GM21723 (cell line): ENCODE data around the gene ERGIC1.
A peak's percentile ranks its signal among the peaks of the same experiment; 100 is the strongest.

Experiments
- ATAC-seq: cut with Tn5 transposase; IDR thresholded peaks from one replicate; pipeline ENCODE4 v1.9.1; 2021; ENCODE audit warnings: mild to moderate bottlenecking, moderate library complexity; ENCODE audit not compliant: unreplicated experiment

The ERGIC1 gene

GRCh38 chr5:172941067-172941516 is 107.0 kb downstream of the ERGIC1 start:
- ATAC-seq = no peak

GRCh38 chr5:172942556-172942955 is 108.5 kb downstream of the ERGIC1 start:
- ATAC-seq = no peak

DNA sequence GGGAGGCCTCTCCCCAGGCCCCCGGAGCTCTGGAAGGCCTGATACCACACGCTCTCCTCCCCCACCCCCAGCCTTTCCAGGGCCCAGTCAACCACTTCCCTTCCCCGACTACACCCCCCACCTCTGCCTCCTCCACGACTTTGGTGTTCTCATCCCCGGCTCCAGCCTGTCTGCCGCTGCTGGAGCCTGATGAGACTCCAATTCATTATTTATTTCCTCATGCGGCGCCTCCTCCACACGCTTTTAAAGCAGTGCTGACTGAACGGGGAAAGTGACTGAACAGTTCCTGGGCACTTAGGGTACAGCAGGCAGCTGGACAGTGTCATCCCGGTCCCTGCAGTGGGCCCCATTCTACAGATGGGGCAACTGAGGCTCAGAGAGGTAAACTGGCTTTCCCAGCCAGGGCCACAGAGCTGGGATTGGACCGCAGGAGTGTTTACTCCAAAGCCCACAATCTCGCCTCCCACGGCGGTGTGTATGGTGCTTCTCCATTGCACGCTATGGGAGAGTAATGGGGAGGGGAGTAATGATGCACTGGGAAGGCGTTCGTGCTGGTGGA is 109.3 kb downstream of the ERGIC1 start:
- no peak for ATAC-seq

DNA sequence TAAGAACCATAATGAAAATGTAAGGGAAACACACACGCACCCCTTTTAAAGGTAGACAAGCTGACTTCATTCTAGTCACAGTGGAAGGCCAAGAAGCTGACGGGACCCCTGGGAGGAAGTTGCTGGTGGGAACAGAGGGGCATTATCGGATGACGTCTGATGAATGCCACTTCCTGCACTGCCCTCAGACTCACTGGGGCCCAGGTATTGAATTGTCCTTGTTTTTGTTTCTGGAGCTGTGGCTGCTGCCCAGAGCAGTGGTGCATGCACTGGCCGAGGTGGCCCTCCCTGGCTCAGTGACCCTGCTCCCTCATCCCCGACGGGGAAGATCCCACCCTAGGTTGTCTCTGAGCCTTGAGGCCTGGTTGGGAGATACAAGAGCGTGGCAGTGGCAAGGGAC is 109.9 kb downstream of the ERGIC1 start:
- ATAC-seq = no peak

GRCh38 chr5:172944741-172945140 is 110.7 kb downstream of the ERGIC1 start:
- no peak for ATAC-seq

- ATAC-seq = no peak
Measured at GRCh38 chr5:172945151-172945550, 111.1 kb downstream of the ERGIC1 start.

- ATAC-seq = no peak
Measured at GRCh38 chr5:172946146-172946545, 112.1 kb downstream of the ERGIC1 start.

- no peak for ATAC-seq
Measured at GRCh38 chr5:172949426-172949825, 115.4 kb downstream of the ERGIC1 start.

- no peak for ATAC-seq
Measured at GRCh38 chr5:172950176-172950965, 116.3 kb downstream of the ERGIC1 start.

- ATAC-seq = no peak
Measured at GRCh38 chr5:172951371-172952033, 117.5 kb downstream of the ERGIC1 start.

DNA sequence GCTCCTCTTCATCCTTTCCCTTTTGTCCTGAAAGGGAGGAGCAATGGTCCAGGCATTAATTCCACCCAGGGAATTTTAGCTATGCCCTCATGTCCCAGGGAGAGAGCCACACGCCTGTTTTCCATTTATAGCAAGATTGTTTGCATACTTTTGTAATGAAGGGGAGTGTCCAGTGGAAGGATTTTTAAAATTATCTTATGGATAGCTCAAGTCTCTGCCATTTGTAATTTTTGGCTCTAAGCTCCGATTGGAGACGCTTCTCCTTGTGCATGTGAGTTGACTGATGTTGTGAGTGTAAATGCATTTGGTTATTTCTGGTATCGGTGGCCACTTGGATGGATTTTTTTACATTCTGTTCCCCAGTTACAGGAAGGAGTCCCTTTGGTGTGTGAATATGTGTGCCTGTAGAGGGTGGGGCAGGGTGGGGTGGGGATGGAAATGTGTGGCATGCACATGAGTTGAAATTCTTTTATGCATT is 118.0 kb downstream of the ERGIC1 start:
- no peak for ATAC-seq

DNA sequence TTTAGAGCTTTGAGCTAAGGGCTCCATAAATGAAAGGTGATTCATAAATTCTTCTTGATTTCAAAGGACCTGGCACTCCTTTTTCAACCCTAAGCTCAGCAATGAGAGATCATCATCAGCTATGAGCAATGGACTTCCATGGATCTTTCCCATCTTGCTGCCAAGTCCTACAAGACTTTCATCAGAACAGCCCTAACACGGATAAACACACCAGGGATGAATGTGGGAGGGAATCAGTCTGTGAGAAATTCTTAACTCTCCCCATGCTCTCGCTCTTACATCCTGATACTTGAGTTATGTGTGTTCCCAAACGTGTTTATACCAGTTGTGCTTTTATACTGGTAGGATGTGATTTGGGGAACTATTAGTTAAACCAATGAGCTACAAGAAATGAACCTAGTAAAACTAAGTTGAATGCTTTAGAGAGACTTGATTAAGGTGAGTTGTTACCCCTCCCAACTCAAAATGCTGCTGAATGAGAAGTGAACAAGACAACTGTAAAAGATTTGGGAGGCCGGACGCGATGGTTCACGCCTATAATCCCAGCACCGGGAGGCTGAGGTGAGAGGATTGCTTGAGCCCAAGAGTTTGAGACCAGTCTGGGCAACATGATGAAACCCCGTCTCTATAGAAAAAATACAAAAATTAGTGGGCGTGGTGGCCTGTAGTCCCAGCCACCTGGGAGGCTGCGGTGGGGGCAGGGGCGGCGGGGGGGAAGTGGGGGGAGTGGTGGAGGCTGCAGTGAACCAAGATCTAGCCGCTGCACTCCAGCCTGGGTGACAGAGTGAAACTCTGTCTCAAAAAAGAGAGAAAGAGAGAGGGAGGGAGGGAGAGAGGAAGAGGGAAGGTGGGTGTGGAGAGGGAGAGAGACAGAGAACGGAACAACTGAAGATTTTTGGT is 120.0 kb downstream of the ERGIC1 start:
- no peak for ATAC-seq

DNA sequence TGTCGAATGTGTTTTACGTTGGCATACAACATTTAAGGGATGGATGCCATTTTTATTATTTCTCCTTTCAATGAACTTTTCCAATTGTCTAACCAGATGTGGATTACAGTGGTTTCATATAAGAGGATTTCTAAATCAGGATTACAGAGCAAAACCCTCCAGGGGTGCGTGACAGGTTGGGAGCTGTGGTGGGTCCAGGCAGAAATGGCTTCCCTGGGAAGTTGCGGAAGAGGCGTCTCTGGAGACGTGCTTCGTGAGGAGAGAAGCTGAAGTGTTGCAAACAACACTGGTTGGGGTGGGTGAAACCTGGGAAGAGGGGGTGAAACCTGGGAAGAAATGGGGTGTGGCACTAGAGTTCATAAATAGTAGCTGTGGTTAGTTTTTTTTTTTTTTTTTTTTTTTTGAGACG is 120.7 kb downstream of the ERGIC1 start:
- no peak for ATAC-seq

- ATAC-seq = no peak
Measured at GRCh38 chr5:172956228-172956627, 122.2 kb downstream of the ERGIC1 start.

DNA sequence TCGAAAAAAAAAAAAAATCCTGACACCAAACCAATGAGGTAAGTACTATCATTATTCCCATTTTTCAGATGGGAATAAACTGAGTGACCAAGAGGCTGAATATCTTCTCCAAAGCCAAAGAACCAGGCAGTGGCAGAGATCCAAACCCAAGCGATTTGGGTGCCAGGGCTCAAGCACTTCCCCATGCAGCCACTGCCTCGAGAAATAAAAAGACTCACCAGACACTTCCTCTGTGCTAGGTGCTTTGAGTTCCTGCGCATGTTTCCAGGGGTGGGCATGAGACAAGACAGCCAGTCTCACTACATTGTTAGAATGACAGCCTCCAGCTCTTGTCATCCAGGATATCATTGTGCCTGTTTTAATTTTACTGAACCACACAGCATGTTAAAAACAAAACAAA is 122.9 kb downstream of the ERGIC1 start:
- ATAC-seq = no peak

- no peak for ATAC-seq
Measured at GRCh38 chr5:172957458-172957857, 123.4 kb downstream of the ERGIC1 start.

GRCh38 chr5:172958331-172959046 is 124.4 kb downstream of the ERGIC1 start:
- ATAC-seq = peak; percentile 71

DNA sequence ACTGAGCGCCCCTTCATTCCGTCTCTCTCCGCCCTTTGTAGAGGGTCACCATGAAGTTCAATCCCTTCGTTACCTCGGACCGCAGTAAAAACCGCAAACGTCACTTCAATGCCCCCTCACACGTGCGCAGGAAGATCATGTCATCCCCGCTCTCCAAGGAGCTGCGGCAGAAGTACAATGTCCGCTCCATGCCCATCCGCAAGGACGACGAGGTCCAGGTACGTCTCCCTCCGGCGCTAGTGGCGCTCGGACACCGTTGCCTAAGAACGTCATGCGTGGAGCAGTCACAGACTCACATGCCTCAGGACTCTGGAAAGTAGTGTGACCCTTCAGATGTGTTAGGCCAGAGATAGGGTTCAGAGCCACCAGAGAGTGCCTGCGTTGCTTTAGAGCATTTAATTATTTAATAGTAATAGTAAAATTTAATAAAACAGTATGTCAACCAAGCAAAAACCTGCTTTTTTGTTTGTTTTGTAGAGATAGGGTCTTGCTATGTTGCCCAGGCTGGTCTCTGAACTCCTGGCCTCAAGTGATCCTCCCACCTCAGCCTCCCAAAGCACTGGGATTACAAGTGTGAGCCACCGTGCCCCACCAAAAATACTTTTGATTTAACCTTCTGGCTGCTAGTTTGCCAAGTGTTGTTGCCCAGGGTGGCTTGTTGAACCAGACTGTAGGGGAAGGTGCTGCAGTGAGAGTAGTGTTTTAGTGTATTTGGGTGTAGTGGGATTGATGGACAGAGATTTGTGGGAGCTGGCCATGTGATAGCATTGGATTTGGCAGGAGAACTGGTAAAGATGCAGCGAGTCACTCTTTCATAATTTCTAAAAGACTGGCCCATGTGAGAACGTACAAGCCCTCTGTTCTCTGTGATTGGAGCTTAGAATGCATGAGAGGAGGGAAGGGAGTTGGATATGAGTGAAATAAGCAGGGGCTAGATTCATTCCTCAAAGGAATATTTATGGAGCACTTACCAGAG is 126.1 kb downstream of the ERGIC1 start:
- ATAC-seq = no peak

- ATAC-seq = no peak
Measured at GRCh38 chr5:172969921-172970320, 135.9 kb downstream of the ERGIC1 start.
